Memory B cell (primary cell): Measurements from ENCODE around the gene USP6NL.

Source experiments
- ATAC-seq: fragments of 150-1000 bp; cut with Tn5 transposase; 2 replicates; pipeline ENCODE4 v1.10.0; 2021; ENCODE audit warnings: low read depth, mild to moderate bottlenecking, moderate library complexity
- DNase-seq, 2 donors: peaks; one replicate each; pipeline ENCODE4 v3.0.0; 2022; ENCODE audit warnings: low spot score in 2 of 2
- H3K27ac Mint-ChIP-seq: one replicate; pipeline ENCODE4 v1.8.0; 2022; ENCODE audit warnings: mild to moderate bottlenecking, moderate library complexity, mixed read lengths
- H3K27me3 Mint-ChIP-seq: one replicate; pipeline ENCODE4 v1.8.0; 2022; ENCODE audit warnings: mixed read lengths
- H3K36me3 Mint-ChIP-seq: one replicate; pipeline ENCODE4 v1.8.0; 2022; ENCODE audit warnings: mild to moderate bottlenecking, mixed read lengths
- H3K4me1 Mint-ChIP-seq: one replicate; pipeline ENCODE4 v1.8.0; 2022; ENCODE audit warnings: mixed read lengths
- H3K4me3 Mint-ChIP-seq: one replicate; pipeline ENCODE4 v1.8.0; 2022; ENCODE audit warnings: mild to moderate bottlenecking, moderate library complexity, mixed read lengths
- H3K9me3 Mint-ChIP-seq: one replicate; pipeline ENCODE4 v1.8.0; 2022; ENCODE audit warnings: mixed read lengths

The USP6NL gene

DNA sequence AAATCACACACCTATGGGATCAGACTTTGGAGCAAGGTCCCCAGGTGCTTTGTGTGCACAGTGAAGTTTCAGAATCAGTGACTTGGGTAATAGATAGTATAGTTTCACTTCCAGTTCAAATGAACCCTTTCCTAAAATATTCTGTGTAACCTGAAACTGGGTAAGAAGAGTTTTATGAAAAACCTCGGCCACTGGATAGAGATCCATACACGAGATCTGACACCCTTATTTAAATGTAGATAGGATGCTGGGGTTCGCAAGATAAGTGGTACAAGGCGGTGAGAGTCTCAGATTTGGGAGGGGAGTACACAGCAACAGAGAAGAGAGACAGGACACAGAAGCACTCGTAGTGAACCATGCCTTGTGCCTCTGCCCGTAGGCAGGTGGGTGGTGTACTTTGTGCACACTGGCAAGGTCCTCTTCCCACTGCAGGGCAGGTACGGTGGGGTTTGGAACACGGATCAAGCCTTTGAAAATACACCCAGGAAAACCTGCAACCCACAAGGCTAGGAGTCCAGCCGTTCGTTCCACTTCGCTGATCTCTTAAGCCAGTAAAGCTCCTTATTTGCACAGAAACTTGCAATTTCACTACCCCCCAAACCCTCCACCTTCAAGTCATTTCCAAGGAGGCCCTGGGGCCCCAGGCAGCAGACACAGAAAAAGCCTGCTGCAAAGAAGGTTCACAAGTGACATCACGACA is 162.8 kb downstream of the USP6NL start:
- H3K27me3 Mint-ChIP-seq: no peaks in the 10 kb centered on the region
- DNase-seq: no peak
- no peaks in the 10 kb centered on the region for H3K9me3 Mint-ChIP-seq
- peaks cover 16% of the 10 kb centered on the region for H3K4me1 Mint-ChIP-seq
- no peaks in the 10 kb centered on the region for H3K36me3 Mint-ChIP-seq
- peak; percentile 80 for ATAC-seq
- peak overlapping the region; percentile 79 for H3K27ac Mint-ChIP-seq
- H3K4me3 Mint-ChIP-seq: peak overlapping the region; percentile 95

GRCh38 chr10:11448190-11448544 is 163.3 kb downstream of the USP6NL start:
- ATAC-seq (peak; percentile 55), DNase-seq (no peak)
- peak overlapping the region; percentile 95 for H3K4me3 Mint-ChIP-seq
- no peaks in the 10 kb centered on the region for H3K27me3 Mint-ChIP-seq
- H3K9me3 Mint-ChIP-seq: no peaks in the 10 kb centered on the region
- peaks cover 18% of the 10 kb centered on the region for H3K4me1 Mint-ChIP-seq
- peak overlapping the region; percentile 79 for H3K27ac Mint-ChIP-seq
- H3K36me3 Mint-ChIP-seq: no peaks in the 10 kb centered on the region

DNA sequence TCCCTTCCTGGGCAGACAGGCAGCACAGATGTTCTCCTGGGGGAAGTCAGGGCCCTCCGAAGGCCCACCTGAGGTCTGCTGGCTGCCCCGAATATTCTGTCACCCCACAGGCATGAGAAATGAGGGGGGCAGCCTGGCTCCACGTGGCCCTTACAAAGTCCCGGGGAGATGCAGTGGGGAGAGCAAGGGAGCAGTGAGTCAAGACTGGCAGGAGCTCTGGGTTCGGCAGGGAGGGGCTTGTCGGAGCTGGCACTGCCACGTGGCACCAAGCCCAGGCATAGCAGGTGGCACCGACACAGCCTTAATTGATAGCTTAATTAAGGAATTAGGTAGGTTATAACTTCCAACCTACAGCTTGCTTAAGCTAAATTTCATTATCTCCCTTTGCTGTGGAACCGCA is 163.9 kb downstream of the USP6NL start:
- no peaks in the 10 kb centered on the region for H3K27me3 Mint-ChIP-seq
- H3K9me3 Mint-ChIP-seq: no peaks in the 10 kb centered on the region
- no peak overlapping the region for H3K27ac Mint-ChIP-seq
- no peaks in the 10 kb centered on the region for H3K36me3 Mint-ChIP-seq
- DNase-seq (no peak), ATAC-seq (no peak)
- peak overlapping the region; percentile 7 for H3K4me3 Mint-ChIP-seq
- H3K4me1 Mint-ChIP-seq: peaks cover 21% of the 10 kb centered on the region

GRCh38 chr10:11446864-11447263 is 164.6 kb downstream of the USP6NL start:
- DNase-seq: no peak
- no peak for ATAC-seq
- H3K4me1 Mint-ChIP-seq: peaks cover 20% of the 10 kb centered on the region

DNA sequence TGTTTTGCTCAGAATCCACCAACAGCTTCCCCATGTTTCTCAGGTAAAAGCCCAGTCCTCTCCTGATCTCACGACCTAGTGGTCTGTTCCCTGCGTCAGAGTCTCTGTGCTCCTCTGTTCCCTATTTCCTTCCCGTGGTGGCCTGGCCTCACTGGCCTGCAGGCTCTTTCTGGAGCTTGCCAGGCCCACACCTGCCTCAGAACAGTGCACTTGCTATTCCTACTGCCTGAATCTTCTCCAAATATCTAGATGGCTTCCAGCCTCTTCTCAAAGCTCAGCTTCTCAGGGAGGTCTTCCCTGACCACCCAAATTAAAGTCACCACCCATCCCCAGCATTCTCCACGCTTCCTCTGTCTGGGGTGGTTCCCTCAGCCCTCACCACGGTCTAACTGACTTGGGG is 165.3 kb downstream of the USP6NL start:
- no peaks in the 10 kb centered on the region for H3K9me3 Mint-ChIP-seq
- H3K27me3 Mint-ChIP-seq: peaks cover 2% of the 10 kb centered on the region
- ATAC-seq (no peak), DNase-seq (no peak)
- no peaks in the 10 kb centered on the region for H3K36me3 Mint-ChIP-seq
- H3K4me3 Mint-ChIP-seq: no peak overlapping the region
- H3K4me1 Mint-ChIP-seq: peaks cover 18% of the 10 kb centered on the region
- peak overlapping the region; percentile 17 for H3K27ac Mint-ChIP-seq

More at GRCh38 chr10:11446864-11447263, 164.6 kb downstream of the USP6NL start:
- no peak overlapping the region for H3K4me3 Mint-ChIP-seq
- H3K27ac Mint-ChIP-seq: no peak overlapping the region
- no peaks in the 10 kb centered on the region for H3K9me3 Mint-ChIP-seq
- H3K36me3 Mint-ChIP-seq: no peaks in the 10 kb centered on the region
- no peaks in the 10 kb centered on the region for H3K27me3 Mint-ChIP-seq

DNA sequence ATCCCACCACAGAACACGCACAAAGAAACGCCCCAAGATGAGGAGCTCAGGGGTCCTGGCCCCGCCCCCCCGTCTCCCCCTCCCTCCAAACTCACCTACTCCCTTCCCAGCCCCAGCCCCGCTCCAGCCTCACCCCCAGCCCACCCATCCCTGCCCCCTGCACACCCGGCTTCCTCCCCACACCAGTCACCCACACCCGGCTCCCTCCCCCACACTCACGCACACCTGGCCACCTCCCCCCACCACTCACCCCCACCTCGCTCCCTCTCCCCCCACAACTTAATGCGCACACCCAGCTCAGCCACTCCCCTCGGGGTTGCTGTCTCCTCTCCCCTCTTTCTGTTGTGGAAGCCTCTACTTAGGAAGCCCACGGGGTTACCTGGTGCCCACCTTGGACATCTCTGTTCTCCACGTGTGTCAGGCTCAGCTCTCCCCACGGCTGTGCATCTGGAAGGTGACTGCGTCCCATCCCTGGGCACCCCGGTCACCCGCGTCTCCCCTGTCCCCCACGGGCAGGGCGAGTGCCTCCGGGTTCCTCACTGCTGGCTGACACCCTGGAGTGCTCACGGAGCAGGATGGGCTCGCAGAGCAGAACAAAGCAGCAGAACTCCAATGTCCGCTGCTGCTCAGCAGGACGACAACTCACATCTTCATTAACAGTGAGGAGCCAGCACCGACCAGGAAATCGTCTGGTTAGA is 166.8 kb downstream of the USP6NL start:
- Mint-ChIP-seq H3K9me3 (no peaks in the 10 kb centered on the region), H3K36me3 (no peaks in the 10 kb centered on the region), H3K27ac (no peak overlapping the region), H3K27me3 (peaks cover 2% of the 10 kb centered on the region), H3K4me1 (peaks cover 20% of the 10 kb centered on the region), H3K4me3 (no peak overlapping the region)
- ATAC-seq (no peak), DNase-seq (no peak)

GRCh38 chr10:11444155-11444530 is 167.3 kb downstream of the USP6NL start:
- H3K36me3 Mint-ChIP-seq: no peaks in the 10 kb centered on the region

DNA sequence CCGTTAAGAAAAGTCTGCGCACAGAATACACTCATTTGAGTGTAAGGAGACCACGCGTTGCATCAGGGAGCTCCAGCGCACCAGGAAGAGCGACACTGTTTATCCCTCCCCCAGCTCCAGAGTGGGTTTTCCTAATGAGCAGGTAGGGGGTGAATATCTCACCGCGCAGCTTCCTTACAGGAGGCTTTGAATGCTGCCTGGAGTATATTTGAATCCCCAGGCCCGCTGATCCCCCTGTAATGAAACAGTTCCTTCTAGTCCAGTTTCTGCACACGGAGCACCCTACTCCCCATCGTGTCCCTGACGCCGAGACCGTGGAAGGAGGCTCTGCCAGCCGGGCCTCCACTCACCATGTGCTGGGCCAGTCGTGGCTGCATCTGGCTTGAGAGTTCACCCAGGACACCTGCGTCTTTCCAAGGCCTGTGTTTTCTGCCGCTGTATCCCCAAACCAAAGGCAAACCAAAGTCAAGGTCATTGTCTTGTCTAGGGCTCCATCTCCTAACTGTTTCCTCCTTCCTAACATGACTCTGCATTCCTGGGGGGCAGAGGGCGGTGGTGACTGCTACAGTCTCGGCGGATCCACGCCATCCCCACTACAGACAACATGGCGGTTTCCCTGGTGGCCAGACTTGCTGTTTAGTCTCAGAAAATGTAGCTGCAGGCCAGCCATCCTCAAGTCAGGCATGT is 167.8 kb downstream of the USP6NL start:
- no peaks in the 10 kb centered on the region for H3K36me3 Mint-ChIP-seq
- DNase-seq (no peak), ATAC-seq (no peak)
- H3K27me3 Mint-ChIP-seq: peaks cover 4% of the 10 kb centered on the region
- no peak overlapping the region for H3K27ac Mint-ChIP-seq
- no peaks in the 10 kb centered on the region for H3K9me3 Mint-ChIP-seq
- peaks cover 14% of the 10 kb centered on the region for H3K4me1 Mint-ChIP-seq
- no peak overlapping the region for H3K4me3 Mint-ChIP-seq

More at GRCh38 chr10:11444155-11444530, 167.3 kb downstream of the USP6NL start:
- no peak overlapping the region for H3K27ac Mint-ChIP-seq
- no peaks in the 10 kb centered on the region for H3K9me3 Mint-ChIP-seq
- no peak overlapping the region for H3K4me3 Mint-ChIP-seq
- H3K27me3 Mint-ChIP-seq: peaks cover 3% of the 10 kb centered on the region
- no peak for ATAC-seq
- DNase-seq: no peak
- H3K4me1 Mint-ChIP-seq: peaks cover 19% of the 10 kb centered on the region

GRCh38 chr10:11442001-11442773 is 169.3 kb downstream of the USP6NL start:
- H3K27ac Mint-ChIP-seq: no peak overlapping the region
- no peak for ATAC-seq
- no peaks in the 10 kb centered on the region for H3K36me3 Mint-ChIP-seq
- peaks cover 7% of the 10 kb centered on the region for H3K27me3 Mint-ChIP-seq
- H3K4me1 Mint-ChIP-seq: peaks cover 13% of the 10 kb centered on the region
- no peak for DNase-seq
- no peaks in the 10 kb centered on the region for H3K9me3 Mint-ChIP-seq
- H3K4me3 Mint-ChIP-seq: no peak overlapping the region

GRCh38 chr10:11441151-11441535 is 170.3 kb downstream of the USP6NL start:
- Mint-ChIP-seq H3K36me3 (no peaks in the 10 kb centered on the region), H3K4me3 (no peak overlapping the region), H3K4me1 (peaks cover 13% of the 10 kb centered on the region), H3K27ac (no peak overlapping the region), H3K9me3 (no peaks in the 10 kb centered on the region), H3K27me3 (peaks cover 8% of the 10 kb centered on the region)
- no peak for DNase-seq
- ATAC-seq: no peak

- no peak overlapping the region for H3K27ac Mint-ChIP-seq
- DNase-seq (no peak), ATAC-seq (peak; percentile 62)
- peaks cover 8% of the 10 kb centered on the region for H3K27me3 Mint-ChIP-seq
- H3K4me1 Mint-ChIP-seq: peaks cover 13% of the 10 kb centered on the region
- peak overlapping the region; percentile 32 for H3K4me3 Mint-ChIP-seq
- H3K9me3 Mint-ChIP-seq: no peaks in the 10 kb centered on the region
- H3K36me3 Mint-ChIP-seq: no peaks in the 10 kb centered on the region
Measured at GRCh38 chr10:11440250-11441150, 170.9 kb downstream of the USP6NL start.

DNA sequence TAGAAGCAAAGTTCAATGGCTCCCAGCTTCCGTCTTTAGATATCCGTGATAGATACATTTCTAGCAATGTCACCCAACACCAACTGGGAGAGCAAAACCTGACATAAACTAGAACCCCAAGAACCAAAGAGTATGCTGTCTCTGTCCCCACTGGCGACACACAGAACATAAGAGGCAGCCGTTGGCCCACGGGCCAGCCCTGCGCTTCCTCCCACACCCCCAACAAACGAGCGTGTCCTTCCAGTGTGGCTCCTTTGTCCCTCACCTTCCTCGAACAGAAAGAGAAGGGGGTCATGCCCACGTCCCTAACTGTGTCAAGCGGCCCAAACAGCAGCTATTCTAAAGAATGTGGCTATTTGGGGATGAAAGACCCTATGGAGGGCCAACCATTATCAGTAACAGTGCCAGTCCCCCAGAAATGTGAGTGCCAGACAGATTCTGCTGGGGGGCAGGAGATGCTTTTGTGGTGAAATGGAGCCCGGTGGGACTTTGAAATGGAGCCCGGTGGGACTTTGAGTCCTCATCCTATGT is 171.9 kb downstream of the USP6NL start:
- no peak overlapping the region for H3K4me3 Mint-ChIP-seq
- DNase-seq (no peak), ATAC-seq (no peak)
- H3K9me3 Mint-ChIP-seq: no peaks in the 10 kb centered on the region
- H3K27me3 Mint-ChIP-seq: peaks cover 8% of the 10 kb centered on the region
- H3K27ac Mint-ChIP-seq: no peak overlapping the region
- H3K36me3 Mint-ChIP-seq: no peaks in the 10 kb centered on the region
- peaks cover 13% of the 10 kb centered on the region for H3K4me1 Mint-ChIP-seq
